Prostate gland (tissue), 1 donor: ENCODE data around the gene IQCM.

Experiments
- POLR2A ChIP-seq: fragments of 450-650 bp; IDR thresholded peaks from one replicate; pipeline ENCODE4 v1.6.1; 2016; ENCODE audit warnings: antibody characterized with exemption, mild to moderate bottlenecking
- POLR2AphosphoS5 ChIP-seq: sonication (generic); formaldehyde crosslinking; IDR thresholded peaks from one replicate; pipeline ENCODE4 v1.6.1; 2017; ENCODE audit warnings: antibody characterized with exemption

- TF ChIP-seq POLR2AphosphoS5, result no peak
- TF ChIP-seq POLR2A, result no peak
Observed at GRCh38 chr4:149815743-149816142, at the start of gene IQCM.
